HG03558 (cell line): ENCODE data around the gene CPA5.
"Not testable (repeated sequence)": the region's sequence is repeated elsewhere in the genome, so short reads cannot be mapped to it uniquely, and the experiment has no call there.

Experiments
- ATAC-seq: cut with Tn5 transposase; IDR thresholded peaks from one replicate; pipeline ENCODE4 v1.9.1; 2021; ENCODE audit warnings: moderate number of reproducible peaks; ENCODE audit not compliant: unreplicated experiment; ENCODE audit errors: extremely low read depth

The CPA5 gene

GRCh38 chr7:130344271-130344866 is at the start of gene CPA5:
Gene CPA5, plus strand, starts transcription at chr7:130344816. Its CDS starts 1,670 bp downstream, at chr7:130346486.
- no peak for ATAC-seq

- no peak for ATAC-seq
Measured at GRCh38 chr7:130296221-130296951, 48.2 kb upstream of the CPA5 start.

- ATAC-seq = no peak
Measured at GRCh38 chr7:130297628-130298543, 46.7 kb upstream of the CPA5 start.

- ATAC-seq = no peak
Measured at GRCh38 chr7:130298544-130299326, 45.9 kb upstream of the CPA5 start.

GRCh38 chr7:130299866-130300265 is 44.8 kb upstream of the CPA5 start:
- no peak for ATAC-seq

- ATAC-seq = no peak
Measured at GRCh38 chr7:130301501-130302020, 43.1 kb upstream of the CPA5 start.

- no peak for ATAC-seq
Measured at GRCh38 chr7:130302649-130303048, 42.0 kb upstream of the CPA5 start.

GRCh38 chr7:130303127-130303526 is 41.5 kb upstream of the CPA5 start:
- no peak for ATAC-seq

- ATAC-seq = no peak
Measured at GRCh38 chr7:130303551-130303950, 41.1 kb upstream of the CPA5 start.

- no peak for ATAC-seq
Measured at GRCh38 chr7:130303982-130304381, 40.6 kb upstream of the CPA5 start.

- no peak for ATAC-seq
Measured at GRCh38 chr7:130304878-130305277, 39.7 kb upstream of the CPA5 start.

- no peak for ATAC-seq
Measured at GRCh38 chr7:130305433-130306042, 39.1 kb upstream of the CPA5 start.

- no peak for ATAC-seq
Measured at GRCh38 chr7:130309986-130310385, 34.6 kb upstream of the CPA5 start.

GRCh38 chr7:130314305-130314704 is 30.3 kb upstream of the CPA5 start:
- ATAC-seq = no peak

GRCh38 chr7:130319541-130319940 is 25.1 kb upstream of the CPA5 start:
- ATAC-seq = no peak

- not testable (repeated sequence) for ATAC-seq
Measured at GRCh38 chr7:130321542-130322229, 22.9 kb upstream of the CPA5 start.

GRCh38 chr7:130322615-130323014 is 22.0 kb upstream of the CPA5 start:
- no peak for ATAC-seq

- ATAC-seq = no peak
Measured at GRCh38 chr7:130324306-130324943, 20.2 kb upstream of the CPA5 start.

- ATAC-seq = no peak
Measured at GRCh38 chr7:130329681-130330080, 14.9 kb upstream of the CPA5 start.
